Measurements from ENCODE around the gene SLC1A1.

DNA sequence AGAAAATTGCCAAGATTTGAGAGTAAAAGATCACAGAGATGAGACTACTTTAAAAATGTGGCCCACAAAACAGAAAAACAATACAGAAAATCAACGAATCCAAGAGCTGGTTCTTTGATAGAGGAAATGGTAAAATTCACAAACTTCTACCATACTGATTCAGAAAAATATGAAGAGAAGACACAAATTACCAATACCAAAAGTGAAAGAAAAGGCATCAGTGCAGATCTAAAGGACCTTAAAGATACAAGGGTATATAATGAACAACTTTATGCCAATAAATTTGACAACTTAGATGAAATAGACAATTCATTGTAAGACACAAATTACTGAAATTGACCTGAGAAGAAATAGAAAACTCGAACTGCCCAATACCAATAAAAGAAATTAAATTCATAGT, 24.4 kb upstream of the SLC1A1 start:
- TF ChIP-seq, protein P1, sequence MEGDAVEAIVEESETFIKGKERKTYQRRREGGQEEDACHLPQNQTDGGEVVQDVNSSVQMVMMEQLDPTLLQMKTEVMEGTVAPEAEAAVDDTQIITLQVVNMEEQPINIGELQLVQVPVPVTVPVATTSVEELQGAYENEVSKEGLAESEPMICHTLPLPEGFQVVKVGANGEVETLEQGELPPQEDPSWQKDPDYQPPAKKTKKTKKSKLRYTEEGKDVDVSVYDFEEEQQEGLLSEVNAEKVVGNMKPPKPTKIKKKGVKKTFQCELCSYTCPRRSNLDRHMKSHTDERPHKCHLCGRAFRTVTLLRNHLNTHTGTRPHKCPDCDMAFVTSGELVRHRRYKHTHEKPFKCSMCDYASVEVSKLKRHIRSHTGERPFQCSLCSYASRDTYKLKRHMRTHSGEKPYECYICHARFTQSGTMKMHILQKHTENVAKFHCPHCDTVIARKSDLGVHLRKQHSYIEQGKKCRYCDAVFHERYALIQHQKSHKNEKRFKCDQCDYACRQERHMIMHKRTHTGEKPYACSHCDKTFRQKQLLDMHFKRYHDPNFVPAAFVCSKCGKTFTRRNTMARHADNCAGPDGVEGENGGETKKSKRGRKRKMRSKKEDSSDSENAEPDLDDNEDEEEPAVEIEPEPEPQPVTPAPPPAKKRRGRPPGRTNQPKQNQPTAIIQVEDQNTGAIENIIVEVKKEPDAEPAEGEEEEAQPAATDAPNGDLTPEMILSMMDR (IDR thresholded peaks at IDR 0.05), result no peak
- TF ChIP-seq NR1H2 (CRISPR knock-in tag; IDR thresholded peaks at IDR 0.05) (no peak), NFE2L1 (CRISPR knock-in tag; IDR thresholded peaks at IDR 0.05) (no peak), SP1 (CRISPR knock-in tag; conservative IDR thresholded peaks at IDR 0.05) (no peak), NFYB (CRISPR knock-in tag; conservative IDR thresholded peaks at IDR 0.05; ENCODE audit: low read depth) (no peak), SOX15 (CRISPR knock-in tag; IDR thresholded peaks at IDR 0.05) (no peak), NFATC4 (CRISPR knock-in tag; IDR thresholded peaks at IDR 0.05) (no peak), CBFB (CRISPR knock-in tag; IDR thresholded peaks at IDR 0.05; ENCODE audit: low read depth) (no peak)
- TF ChIP-seq, protein P2, sequence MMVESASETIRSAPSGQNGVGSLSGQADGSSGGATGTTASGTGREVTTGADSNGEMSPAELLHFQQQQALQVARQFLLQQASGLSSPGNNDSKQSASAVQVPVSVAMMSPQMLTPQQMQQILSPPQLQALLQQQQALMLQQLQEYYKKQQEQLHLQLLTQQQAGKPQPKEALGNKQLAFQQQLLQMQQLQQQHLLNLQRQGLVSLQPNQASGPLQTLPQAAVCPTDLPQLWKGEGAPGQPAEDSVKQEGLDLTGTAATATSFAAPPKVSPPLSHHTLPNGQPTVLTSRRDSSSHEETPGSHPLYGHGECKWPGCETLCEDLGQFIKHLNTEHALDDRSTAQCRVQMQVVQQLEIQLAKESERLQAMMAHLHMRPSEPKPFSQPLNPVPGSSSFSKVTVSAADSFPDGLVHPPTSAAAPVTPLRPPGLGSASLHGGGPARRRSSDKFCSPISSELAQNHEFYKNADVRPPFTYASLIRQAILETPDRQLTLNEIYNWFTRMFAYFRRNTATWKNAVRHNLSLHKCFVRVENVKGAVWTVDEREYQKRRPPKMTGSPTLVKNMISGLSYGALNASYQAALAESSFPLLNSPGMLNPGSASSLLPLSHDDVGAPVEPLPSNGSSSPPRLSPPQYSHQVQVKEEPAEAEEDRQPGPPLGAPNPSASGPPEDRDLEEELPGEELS (CRISPR knock-in tag; IDR thresholded peaks at IDR 0.05), result no peak
- TF ChIP-seq, protein P3, sequence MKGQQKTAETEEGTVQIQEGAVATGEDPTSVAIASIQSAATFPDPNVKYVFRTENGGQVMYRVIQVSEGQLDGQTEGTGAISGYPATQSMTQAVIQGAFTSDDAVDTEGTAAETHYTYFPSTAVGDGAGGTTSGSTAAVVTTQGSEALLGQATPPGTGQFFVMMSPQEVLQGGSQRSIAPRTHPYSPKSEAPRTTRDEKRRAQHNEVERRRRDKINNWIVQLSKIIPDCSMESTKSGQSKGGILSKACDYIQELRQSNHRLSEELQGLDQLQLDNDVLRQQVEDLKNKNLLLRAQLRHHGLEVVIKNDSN (CRISPR knock-in tag; IDR thresholded peaks at IDR 0.05), result no peak
- TF ChIP-seq, protein P4, sequence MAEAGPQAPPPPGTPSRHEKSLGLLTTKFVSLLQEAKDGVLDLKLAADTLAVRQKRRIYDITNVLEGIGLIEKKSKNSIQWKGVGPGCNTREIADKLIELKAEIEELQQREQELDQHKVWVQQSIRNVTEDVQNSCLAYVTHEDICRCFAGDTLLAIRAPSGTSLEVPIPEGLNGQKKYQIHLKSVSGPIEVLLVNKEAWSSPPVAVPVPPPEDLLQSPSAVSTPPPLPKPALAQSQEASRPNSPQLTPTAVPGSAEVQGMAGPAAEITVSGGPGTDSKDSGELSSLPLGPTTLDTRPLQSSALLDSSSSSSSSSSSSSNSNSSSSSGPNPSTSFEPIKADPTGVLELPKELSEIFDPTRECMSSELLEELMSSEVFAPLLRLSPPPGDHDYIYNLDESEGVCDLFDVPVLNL (CRISPR knock-in tag; IDR thresholded peaks at IDR 0.05; ENCODE audit: borderline replicate concordance, low read depth), result no peak
- TF ChIP-seq, protein P5, sequence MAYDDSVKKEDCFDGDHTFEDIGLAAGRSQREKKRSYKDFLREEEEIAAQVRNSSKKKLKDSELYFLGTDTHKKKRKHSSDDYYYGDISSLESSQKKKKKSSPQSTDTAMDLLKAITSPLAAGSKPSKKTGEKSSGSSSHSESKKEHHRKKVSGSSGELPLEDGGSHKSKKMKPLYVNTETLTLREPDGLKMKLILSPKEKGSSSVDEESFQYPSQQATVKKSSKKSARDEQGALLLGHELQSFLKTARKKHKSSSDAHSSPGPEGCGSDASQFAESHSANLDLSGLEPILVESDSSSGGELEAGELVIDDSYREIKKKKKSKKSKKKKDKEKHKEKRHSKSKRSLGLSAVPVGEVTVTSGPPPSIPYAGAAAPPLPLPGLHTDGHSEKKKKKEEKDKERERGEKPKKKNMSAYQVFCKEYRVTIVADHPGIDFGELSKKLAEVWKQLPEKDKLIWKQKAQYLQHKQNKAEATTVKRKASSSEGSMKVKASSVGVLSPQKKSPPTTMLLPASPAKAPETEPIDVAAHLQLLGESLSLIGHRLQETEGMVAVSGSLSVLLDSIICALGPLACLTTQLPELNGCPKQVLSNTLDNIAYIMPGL (CRISPR knock-in tag; IDR thresholded peaks at IDR 0.05), result no peak
- TF ChIP-seq, protein P6, sequence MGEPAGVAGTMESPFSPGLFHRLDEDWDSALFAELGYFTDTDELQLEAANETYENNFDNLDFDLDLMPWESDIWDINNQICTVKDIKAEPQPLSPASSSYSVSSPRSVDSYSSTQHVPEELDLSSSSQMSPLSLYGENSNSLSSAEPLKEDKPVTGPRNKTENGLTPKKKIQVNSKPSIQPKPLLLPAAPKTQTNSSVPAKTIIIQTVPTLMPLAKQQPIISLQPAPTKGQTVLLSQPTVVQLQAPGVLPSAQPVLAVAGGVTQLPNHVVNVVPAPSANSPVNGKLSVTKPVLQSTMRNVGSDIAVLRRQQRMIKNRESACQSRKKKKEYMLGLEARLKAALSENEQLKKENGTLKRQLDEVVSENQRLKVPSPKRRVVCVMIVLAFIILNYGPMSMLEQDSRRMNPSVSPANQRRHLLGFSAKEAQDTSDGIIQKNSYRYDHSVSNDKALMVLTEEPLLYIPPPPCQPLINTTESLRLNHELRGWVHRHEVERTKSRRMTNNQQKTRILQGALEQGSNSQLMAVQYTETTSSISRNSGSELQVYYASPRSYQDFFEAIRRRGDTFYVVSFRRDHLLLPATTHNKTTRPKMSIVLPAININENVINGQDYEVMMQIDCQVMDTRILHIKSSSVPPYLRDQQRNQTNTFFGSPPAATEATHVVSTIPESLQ (CRISPR knock-in tag; IDR thresholded peaks at IDR 0.05), result no peak
- TF ChIP-seq, protein P7, sequence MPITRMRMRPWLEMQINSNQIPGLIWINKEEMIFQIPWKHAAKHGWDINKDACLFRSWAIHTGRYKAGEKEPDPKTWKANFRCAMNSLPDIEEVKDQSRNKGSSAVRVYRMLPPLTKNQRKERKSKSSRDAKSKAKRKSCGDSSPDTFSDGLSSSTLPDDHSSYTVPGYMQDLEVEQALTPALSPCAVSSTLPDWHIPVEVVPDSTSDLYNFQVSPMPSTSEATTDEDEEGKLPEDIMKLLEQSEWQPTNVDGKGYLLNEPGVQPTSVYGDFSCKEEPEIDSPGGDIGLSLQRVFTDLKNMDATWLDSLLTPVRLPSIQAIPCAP (CRISPR knock-in tag; IDR thresholded peaks at IDR 0.05), result no peak
